Endodermal cell (in vitro differentiated cells): ENCODE measurements around the gene DDX56. TPM values are rescaled to one million over a fixed set of nuclear protein-coding genes. Genes with fewer than 3 reads are reported as not detected.

Experiments used
- DNase-seq: peaks from one replicate; pipeline ENCODE4 v3.0.0-alpha.2; 2017
- H3K27ac ChIP-seq: 2 replicates; pipeline ENCODE4 v1.5.1; 2013; ENCODE audit warnings: mild to moderate bottlenecking, low read depth, low read length, moderate library complexity
- H3K27me3 ChIP-seq: 2 replicates; pipeline ENCODE4 v1.6.1; 2013; ENCODE audit warnings: mild to moderate bottlenecking, low read length, moderate library complexity; ENCODE audit not compliant: insufficient read depth, control insufficient read depth, poor library complexity, severe bottlenecking
- H3K36me3 ChIP-seq: 2 replicates; pipeline ENCODE4 v1.7.0; 2013; ENCODE audit warnings: mild to moderate bottlenecking, low read length, moderate library complexity; ENCODE audit not compliant: control insufficient read depth, insufficient read depth
- H3K4me1 ChIP-seq: one replicate; pipeline ENCODE4 v1.7.0; 2013; ENCODE audit warnings: low read length; ENCODE audit not compliant: control insufficient read depth, insufficient read depth
- H3K4me3 ChIP-seq: 2 replicates; pipeline ENCODE4 v1.5.1; 2013; ENCODE audit warnings: mild to moderate bottlenecking, low read length, moderate library complexity
- H3K9ac ChIP-seq: 2 replicates; pipeline ENCODE4 v1.6.1; 2013; ENCODE audit warnings: mild to moderate bottlenecking, low read length, moderate library complexity; ENCODE audit not compliant: poor library complexity, severe bottlenecking; ENCODE audit errors: extremely low read depth
- H3K9me3 ChIP-seq: 2 replicates; pipeline ENCODE4 v1.6.1; 2013; ENCODE audit warnings: mild to moderate bottlenecking, low read length, moderate library complexity; ENCODE audit not compliant: control insufficient read depth
- H3K27ac Mint-ChIP-seq: 2 replicates; pipeline ENCODE4 v1.8.0; 2020; ENCODE audit warnings: mixed read lengths
- H3K27me3 Mint-ChIP-seq: 2 replicates; pipeline ENCODE4 v1.8.0; 2021; ENCODE audit warnings: mild to moderate bottlenecking, mixed read lengths; ENCODE audit not compliant: insufficient read depth
- H3K36me3 Mint-ChIP-seq: 2 replicates; pipeline ENCODE4 v1.8.0; 2020; ENCODE audit warnings: low read depth, mixed read lengths
- H3K4me1 Mint-ChIP-seq: 2 replicates; pipeline ENCODE4 v1.8.0; 2020; ENCODE audit warnings: mixed read lengths
- H3K4me3 Mint-ChIP-seq: 2 replicates; pipeline ENCODE4 v1.8.0; 2020; ENCODE audit warnings: mild to moderate bottlenecking, moderate library complexity, mixed read lengths
- H3K9me3 Mint-ChIP-seq: 2 replicates; pipeline ENCODE4 v1.8.0; 2020; ENCODE audit warnings: mild to moderate bottlenecking, mixed read lengths
- WGBS, 2 experiments: methylation state at CpG; one replicate each; pipeline versions ENCODE4 v1.1.5 to v1.1.7; 2013; ENCODE audit warnings: missing lambda C conversion rate in 2 of 2, mixed read lengths in 1 of 2; ENCODE audit not compliant: insufficient coverage in 1 of 2, insufficient read length in 1 of 2; 5-methylcytosine and 5-hydroxymethylcytosine counted together
- total RNA-seq, 2 donors: library from RNA; stranded (reverse); fragmentation: NEBNext Ultra II Directional in 1 of 2; extraction: Animal tissue kit (Norgen Biotek cat#: 25700) in 1 of 2; gene quantifications; 2 replicates in 1 of 2; 3 replicates in 1 of 2; pipeline ENCODE4 v1.2.1, GENCODE V29; 2021
- TF ChIP-seq, protein P1 (sequence below): fragments of 200-600 bp; sonication (generic); conservative IDR thresholded peaks from 2 replicates; pipeline ENCODE4 v1.5.0; 2021; ENCODE audit warnings: antibody characterized with exemption, mild to moderate bottlenecking

The DDX56 gene
- total RNA-seq, 2 donors from 2014 or later: 73.6 to 79.2 TPM

DNA sequence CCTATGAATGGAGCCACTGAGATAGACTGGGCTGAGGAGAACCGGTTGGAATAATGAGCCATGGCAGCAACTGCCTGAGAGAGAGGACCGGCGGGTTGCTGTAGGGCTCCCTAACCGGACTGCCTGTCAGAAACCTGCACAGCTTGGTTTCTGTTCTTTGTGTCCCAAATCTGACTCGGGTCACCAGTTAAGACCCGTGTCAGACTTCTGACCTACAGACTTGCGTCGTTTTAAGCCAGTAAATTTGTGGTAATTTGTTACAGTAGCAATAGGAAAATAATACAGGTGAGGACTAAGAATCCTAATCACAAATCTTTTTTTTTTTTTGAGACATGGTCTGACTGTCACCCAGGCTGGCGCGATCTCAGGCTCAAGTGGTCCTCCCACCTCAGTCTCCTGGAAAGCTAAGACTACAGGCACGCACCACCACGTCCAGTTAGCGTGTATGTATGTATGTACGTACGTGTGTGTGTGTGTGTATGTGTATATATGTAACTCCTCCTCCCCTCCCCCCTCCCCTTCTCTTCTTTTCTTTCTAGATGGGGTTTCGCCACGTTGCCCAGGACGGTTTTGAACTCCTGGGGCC lies 672 bp upstream of the DDX56 start:
- H3K27me3 ChIP-seq: no peaks in the 10 kb centered on the region
- peak overlapping the region; percentile 96 for H3K27ac Mint-ChIP-seq
- DNase-seq: no peak
- peaks cover 17% of the 10 kb centered on the region for H3K4me1 Mint-ChIP-seq
- no peaks in the 10 kb centered on the region for H3K9me3 Mint-ChIP-seq
- H3K4me3 ChIP-seq: peak overlapping the region; percentile 88
- H3K36me3 ChIP-seq: peaks cover 55% of the 10 kb centered on the region
- peak overlapping the region; percentile 80 for H3K9ac ChIP-seq
- peaks cover 57% of the 10 kb centered on the region for H3K36me3 Mint-ChIP-seq
- peak overlapping the region; percentile 94 for H3K4me3 Mint-ChIP-seq
- H3K4me1 ChIP-seq: peaks cover 6% of the 10 kb centered on the region
- H3K27ac ChIP-seq: peak overlapping the region; percentile 64
- no peaks in the 10 kb centered on the region for H3K9me3 ChIP-seq
- H3K27me3 Mint-ChIP-seq: no peaks in the 10 kb centered on the region
- TF ChIP-seq, protein P1, sequence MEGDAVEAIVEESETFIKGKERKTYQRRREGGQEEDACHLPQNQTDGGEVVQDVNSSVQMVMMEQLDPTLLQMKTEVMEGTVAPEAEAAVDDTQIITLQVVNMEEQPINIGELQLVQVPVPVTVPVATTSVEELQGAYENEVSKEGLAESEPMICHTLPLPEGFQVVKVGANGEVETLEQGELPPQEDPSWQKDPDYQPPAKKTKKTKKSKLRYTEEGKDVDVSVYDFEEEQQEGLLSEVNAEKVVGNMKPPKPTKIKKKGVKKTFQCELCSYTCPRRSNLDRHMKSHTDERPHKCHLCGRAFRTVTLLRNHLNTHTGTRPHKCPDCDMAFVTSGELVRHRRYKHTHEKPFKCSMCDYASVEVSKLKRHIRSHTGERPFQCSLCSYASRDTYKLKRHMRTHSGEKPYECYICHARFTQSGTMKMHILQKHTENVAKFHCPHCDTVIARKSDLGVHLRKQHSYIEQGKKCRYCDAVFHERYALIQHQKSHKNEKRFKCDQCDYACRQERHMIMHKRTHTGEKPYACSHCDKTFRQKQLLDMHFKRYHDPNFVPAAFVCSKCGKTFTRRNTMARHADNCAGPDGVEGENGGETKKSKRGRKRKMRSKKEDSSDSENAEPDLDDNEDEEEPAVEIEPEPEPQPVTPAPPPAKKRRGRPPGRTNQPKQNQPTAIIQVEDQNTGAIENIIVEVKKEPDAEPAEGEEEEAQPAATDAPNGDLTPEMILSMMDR: no peak
- whole genome bisulfite sequencing, 2 experiments: 10 to 39% methylated on average over 5 to 14 of the region's 18 CpGs

DNA sequence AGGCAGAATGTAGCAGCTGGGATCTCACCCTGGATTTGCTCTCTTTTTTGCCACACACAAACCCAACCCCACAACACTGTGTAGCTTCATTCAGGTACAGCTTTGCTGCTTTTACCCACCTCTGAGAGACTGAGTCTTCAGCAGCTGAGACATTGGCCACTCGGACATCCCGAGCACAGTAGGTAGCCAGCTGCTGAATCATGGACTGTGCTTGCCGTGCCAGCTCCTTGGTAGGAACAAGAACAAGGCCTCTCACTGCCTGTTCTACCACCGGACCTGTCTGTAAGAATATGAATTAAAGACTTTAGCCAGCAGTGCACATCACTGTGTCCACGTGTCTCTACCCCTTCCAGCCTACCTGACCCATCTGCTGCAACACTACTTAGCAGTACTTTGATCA lies 937 bp downstream of the DDX56 start:
- Histone ChIP-seq H3K36me3 (peaks cover 57% of the 10 kb centered on the region), H3K4me1 (peaks cover 6% of the 10 kb centered on the region), H3K4me3 (peak overlapping the region; percentile 88), H3K27ac (no peak overlapping the region), H3K27me3 (no peaks in the 10 kb centered on the region), H3K9me3 (no peaks in the 10 kb centered on the region), H3K9ac (peak overlapping the region; percentile 80)
- Mint-ChIP-seq H3K27ac (peak overlapping the region; percentile 96), H3K27me3 (no peaks in the 10 kb centered on the region), H3K9me3 (no peaks in the 10 kb centered on the region), H3K4me3 (peak overlapping the region; percentile 94), H3K36me3 (peaks cover 58% of the 10 kb centered on the region), H3K4me1 (peaks cover 17% of the 10 kb centered on the region)
- WGBS, 2 experiments: 80 to 81% methylated on average over 4 to 5 of the region's 5 CpGs
- DNase-seq: peak; percentile 32
- TF ChIP-seq, protein P1: no peak

DNA sequence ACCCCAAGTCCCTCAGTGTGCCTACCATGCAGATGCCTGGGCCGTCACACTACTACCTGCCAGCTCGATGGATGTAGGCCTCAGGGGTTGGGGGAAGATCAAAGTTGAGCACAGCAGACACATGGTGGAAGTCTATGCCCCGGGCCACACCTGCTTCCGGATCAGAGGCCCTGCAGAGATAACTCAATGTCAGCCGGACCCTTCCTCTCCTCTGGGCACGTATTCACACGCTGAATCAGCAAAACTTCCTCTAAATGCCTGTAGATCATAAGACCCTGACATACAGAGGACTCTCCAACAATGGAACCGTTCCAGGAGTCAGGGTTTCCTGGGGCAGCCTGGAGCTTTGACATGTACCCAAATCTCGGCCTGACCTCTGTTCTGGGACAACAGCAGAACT lies 3.7 kb downstream of the DDX56 start:
- WGBS, 2 experiments: 94% methylated on average over 7 to 9 of the region's 9 CpGs

More for the DNA sequence above, 3.7 kb downstream of the DDX56 start:
- DNase-seq: peak; percentile 20
- H3K9me3 Mint-ChIP-seq: no peaks in the 10 kb centered on the region
- H3K27me3 Mint-ChIP-seq: no peaks in the 10 kb centered on the region
- Histone ChIP-seq H3K4me1 (peaks cover 4% of the 10 kb centered on the region), H3K4me3 (no peak overlapping the region), H3K9ac (no peak overlapping the region), H3K27me3 (no peaks in the 10 kb centered on the region), H3K27ac (no peak overlapping the region), H3K36me3 (peaks cover 69% of the 10 kb centered on the region), H3K9me3 (no peaks in the 10 kb centered on the region)
- H3K36me3 Mint-ChIP-seq: peaks cover 67% of the 10 kb centered on the region
- H3K27ac Mint-ChIP-seq: no peak overlapping the region
- TF ChIP-seq, protein P1: no peak
- H3K4me3 Mint-ChIP-seq: no peak overlapping the region
- peaks cover 17% of the 10 kb centered on the region for H3K4me1 Mint-ChIP-seq
